GM21367 (cell line): ENCODE results near the gene LUC7L.
"Not testable (repeated sequence)": the region's sequence is repeated elsewhere in the genome, so short reads cannot be mapped to it uniquely, and the experiment has no call there.

Experiments used
- ATAC-seq: cut with Tn5 transposase; IDR thresholded peaks from one replicate; pipeline ENCODE4 v1.9.1; 2021; ENCODE audit not compliant: unreplicated experiment

The LUC7L gene

DNA sequence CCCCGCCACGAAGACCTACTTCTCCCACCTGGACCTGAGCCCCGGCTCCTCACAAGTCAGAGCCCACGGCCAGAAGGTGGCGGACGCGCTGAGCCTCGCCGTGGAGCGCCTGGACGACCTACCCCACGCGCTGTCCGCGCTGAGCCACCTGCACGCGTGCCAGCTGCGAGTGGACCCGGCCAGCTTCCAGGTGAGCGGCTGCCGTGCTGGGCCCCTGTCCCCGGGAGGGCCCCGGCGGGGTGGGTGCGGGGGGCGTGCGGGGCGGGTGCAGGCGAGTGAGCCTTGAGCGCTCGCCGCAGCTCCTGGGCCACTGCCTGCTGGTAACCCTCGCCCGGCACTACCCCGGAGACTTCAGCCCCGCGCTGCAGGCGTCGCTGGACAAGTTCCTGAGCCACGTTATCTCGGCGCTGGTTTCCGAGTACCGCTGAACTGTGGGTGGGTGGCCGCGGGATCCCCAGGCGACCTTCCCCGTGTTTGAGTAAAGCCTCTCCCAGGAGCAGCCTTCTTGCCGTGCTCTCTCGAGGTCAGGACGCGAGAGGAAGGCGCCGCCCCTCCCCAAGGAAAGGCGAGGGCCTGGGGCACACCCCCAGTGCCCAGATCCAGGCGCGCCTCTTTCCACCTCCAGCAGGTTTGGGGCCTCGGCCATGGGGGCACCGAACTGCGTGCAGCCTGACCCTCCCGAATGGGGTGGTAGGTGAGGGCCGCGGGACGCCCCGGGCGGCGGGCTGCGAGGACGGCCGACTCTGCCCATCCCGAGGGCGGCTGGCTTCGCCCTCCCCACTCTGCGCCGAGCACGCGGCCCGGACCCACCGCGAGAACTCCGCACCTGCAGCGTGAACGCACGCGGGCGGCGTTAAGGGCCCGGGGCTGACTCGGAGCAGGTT is 48.3 kb downstream of the LUC7L start:
- ATAC-seq: no peak

DNA sequence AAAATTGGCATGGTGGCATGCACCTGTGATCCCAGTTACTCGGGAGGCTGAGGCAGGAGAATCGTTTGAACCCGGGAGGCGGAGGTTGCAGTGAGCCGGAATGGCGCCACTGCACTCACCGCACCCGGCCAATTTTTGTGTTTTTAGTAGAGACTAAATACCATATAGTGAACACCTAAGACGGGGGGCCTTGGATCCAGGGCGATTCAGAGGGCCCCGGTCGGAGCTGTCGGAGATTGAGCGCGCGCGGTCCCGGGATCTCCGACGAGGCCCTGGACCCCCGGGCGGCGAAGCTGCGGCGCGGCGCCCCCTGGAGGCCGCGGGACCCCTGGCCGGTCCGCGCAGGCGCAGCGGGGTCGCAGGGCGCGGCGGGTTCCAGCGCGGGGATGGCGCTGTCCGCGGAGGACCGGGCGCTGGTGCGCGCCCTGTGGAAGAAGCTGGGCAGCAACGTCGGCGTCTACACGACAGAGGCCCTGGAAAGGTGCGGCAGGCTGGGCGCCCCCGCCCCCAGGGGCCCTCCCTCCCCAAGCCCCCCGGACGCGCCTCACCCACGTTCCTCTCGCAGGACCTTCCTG is 49.1 kb downstream of the LUC7L start, which contains the start of gene HBQ1:
TSS of gene HBQ1 (plus strand) at position 359 of the 575 bp plus-strand sequence. CDS start at position 387, 28 bp downstream.
- no peak for ATAC-seq

DNA sequence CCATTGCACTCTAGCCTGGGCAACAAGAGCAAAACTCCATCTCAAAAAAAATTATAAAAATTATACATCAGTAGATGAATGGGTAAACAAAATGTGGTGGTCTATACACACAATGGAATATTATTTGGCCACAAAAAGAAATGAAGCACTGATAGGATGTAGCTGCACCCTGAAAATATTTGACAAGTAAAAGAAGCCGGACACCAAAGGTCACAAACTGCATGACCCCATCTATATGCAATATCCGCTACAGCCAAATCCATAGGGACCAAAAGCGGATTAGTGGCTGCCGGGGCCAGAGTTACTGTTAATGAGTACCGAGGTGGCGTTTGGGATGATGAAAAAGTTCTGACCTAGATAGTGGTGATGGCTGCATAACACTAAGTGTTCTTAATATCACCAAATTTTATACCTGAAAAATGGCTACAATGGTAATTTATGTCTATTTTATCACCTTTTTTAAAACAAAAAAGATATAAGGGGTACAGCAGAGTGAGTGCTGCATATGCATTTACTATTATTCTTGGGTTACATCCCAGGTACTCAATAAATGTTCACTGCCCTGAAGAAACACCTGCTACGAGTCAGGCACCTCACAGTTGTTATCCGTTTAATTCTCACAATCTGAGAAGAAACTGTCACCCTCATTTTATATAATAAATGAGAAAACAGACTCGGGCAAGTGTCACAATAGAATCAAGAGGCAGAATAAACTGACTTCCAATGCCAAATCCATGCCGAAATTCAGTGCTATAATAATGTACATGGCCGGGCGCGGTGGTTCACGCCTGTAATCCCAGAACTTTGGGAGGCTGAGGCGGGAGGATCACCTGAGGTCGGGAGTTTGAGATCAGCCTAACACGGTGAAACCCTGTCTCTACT is 49.8 kb downstream of the LUC7L start:
- no peak for ATAC-seq

DNA sequence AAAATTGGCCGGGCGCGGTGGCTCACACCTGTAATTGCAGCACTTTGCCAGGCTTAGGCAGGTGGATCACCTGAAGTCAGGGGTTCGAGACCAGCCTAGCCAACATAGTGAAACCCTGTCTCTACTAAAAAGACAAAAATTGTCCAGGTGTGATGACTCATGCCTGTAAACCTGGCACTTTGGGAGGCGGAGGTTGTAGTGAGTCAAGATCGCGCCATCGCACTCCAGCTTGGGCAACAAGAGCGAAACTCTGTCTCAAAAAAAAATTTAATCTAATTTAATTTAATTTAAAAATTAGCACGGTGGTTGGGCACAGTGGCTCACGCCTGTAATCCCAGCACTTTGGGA is 50.6 kb downstream of the LUC7L start:
- no peak for ATAC-seq

DNA sequence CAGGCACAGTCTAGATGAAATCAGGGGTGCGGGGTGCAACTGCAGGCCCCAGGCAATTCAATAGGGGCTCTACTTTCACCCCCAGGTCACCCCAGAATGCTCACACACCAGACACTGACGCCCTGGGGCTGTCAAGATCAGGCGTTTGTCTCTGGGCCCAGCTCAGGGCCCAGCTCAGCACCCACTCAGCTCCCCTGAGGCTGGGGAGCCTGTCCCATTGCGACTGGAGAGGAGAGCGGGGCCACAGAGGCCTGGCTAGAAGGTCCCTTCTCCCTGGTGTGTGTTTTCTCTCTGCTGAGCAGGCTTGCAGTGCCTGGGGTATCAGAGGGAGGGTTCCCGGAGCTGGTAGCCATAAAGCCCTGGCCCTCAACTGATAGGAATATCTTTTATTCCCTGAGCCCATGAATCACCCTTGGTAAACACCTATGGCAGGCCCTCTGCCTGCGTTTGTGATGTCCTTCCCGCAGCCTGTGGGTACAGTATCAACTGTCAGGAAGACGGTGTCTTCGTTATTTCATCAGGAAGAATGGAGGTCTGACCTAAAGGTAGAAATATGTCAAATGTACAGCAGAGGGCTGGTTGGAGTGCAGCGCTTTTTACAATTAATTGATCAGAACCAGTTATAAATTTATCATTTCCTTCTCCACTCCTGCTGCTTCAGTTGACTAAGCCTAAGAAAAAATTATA is 51.1 kb downstream of the LUC7L start:
- ATAC-seq: no peak

DNA sequence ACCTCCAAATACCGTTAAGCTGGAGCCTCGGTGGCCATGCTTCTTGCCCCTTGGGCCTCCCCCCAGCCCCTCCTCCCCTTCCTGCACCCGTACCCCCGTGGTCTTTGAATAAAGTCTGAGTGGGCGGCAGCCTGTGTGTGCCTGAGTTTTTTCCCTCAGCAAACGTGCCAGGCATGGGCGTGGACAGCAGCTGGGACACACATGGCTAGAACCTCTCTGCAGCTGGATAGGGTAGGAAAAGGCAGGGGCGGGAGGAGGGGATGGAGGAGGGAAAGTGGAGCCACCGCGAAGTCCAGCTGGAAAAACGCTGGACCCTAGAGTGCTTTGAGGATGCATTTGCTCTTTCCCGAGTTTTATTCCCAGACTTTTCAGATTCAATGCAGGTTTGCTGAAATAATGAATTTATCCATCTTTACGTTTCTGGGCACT is 51.8 kb downstream of the LUC7L start:
- ATAC-seq: no peak

DNA sequence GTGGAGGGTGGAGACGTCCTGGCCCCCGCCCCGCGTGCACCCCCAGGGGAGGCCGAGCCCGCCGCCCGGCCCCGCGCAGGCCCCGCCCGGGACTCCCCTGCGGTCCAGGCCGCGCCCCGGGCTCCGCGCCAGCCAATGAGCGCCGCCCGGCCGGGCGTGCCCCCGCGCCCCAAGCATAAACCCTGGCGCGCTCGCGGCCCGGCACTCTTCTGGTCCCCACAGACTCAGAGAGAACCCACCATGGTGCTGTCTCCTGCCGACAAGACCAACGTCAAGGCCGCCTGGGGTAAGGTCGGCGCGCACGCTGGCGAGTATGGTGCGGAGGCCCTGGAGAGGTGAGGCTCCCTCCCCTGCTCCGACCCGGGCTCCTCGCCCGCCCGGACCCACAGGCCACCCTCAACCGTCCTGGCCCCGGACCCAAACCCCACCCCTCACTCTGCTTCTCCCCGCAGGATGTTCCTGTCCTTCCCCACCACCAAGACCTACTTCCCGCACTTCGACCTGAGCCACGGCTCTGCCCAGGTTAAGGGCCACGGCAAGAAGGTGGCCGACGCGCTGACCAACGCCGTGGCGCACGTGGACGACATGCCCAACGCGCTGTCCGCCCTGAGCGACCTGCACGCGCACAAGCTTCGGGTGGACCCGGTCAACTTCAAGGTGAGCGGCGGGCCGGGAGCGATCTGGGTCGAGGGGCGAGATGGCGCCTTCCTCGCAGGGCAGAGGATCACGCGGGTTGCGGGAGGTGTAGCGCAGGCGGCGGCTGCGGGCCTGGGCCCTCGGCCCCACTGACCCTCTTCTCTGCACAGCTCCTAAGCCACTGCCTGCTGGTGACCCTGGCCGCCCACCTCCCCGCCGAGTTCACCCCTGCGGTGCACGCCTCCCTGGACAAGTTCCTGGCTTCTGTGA is 52.5 kb downstream of the LUC7L start, which contains the start of gene HBA1:
TSS of gene HBA1 (plus strand) at position 204 of the 906 bp plus-strand sequence. CDS start at position 241, 37 bp downstream.
- ATAC-seq: not testable (repeated sequence)

DNA sequence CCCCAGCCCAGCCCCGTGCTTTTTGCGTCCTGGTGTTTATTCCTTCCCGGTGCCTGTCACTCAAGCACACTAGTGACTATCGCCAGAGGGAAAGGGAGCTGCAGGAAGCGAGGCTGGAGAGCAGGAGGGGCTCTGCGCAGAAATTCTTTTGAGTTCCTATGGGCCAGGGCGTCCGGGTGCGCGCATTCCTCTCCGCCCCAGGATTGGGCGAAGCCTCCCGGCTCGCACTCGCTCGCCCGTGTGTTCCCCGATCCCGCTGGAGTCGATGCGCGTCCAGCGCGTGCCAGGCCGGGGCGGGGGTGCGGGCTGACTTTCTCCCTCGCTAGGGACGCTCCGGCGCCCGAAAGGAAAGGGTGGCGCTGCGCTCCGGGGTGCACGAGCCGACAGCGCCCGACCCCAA is 53.2 kb downstream of the LUC7L start:
- not testable (repeated sequence) for ATAC-seq

DNA sequence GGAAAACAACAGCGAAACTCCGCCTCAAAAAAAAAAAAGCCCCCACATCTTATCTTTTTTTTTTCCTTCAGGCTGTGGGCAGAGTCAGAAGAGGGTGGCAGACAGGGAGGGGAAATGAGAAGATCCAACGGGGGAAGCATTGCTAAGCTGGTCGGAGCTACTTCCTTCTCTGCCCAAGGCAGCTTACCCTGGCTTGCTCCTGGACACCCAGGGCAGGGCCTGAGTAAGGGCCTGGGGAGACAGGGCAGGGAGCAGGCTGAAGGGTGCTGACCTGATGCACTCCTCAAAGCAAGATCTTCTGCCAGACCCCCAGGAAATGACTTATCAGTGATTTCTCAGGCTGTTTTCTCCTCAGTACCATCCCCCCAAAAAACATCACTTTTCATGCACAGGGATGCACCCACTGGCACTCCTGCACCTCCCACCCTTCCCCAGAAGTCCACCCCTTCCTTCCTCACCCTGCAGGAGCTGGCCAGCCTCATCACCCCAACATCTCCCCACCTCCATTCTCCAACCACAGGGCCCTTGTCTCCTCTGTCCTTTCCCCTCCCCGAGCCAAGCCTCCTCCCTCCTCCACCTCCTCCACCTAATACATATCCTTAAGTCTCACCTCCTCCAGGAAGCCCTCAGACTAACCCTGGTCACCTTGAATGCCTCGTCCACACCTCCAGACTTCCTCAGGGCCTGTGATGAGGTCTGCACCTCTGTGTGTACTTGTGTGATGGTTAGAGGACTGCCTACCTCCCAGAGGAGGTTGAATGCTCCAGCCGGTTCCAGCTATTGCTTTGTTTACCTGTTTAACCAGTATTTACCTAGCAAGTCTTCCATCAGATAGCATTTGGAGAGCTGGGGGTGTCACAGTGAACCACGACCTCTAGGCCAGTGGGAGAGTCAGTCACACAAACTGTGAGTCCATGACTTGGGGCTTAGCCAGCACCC is 54.0 kb downstream of the LUC7L start:
- ATAC-seq: no peak

DNA sequence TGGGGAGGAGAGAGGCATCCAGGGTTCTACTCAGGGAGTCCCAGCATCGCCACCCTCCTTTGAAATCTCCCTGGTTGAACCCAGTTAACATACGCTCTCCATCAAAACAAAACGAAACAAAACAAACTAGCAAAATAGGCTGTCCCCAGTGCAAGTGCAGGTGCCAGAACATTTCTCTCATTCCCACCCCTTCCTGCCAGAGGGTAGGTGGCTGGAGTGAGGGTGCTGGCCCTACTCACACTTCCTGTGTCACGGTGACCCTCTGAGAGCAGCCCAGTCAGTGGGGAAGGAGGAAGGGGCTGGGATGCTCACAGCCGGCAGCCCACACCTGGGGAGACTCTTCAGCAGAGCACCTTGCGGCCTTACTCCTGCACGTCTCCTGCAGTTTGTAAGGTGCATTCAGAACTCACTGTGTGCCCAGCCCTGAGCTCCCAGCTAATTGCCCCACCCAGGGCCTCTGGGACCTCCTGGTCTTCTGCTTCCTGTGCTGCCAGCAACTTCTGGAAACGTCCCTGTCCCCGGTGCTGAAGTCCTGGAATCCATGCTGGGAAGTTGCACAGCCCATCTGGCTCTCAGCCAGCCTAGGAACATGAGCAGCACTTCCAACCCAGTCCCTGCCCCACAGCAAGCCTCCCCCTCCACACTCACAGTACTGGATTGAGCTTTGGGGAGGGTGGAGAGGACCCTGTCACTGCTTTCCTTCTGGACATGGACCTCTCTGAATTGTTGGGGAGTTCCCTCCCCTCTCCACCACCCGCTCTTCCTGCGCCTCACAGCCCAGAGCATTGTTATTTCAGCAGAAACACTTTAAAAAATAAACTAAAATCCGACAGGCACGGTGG is 55.1 kb downstream of the LUC7L start:
- ATAC-seq: not testable (repeated sequence)

DNA sequence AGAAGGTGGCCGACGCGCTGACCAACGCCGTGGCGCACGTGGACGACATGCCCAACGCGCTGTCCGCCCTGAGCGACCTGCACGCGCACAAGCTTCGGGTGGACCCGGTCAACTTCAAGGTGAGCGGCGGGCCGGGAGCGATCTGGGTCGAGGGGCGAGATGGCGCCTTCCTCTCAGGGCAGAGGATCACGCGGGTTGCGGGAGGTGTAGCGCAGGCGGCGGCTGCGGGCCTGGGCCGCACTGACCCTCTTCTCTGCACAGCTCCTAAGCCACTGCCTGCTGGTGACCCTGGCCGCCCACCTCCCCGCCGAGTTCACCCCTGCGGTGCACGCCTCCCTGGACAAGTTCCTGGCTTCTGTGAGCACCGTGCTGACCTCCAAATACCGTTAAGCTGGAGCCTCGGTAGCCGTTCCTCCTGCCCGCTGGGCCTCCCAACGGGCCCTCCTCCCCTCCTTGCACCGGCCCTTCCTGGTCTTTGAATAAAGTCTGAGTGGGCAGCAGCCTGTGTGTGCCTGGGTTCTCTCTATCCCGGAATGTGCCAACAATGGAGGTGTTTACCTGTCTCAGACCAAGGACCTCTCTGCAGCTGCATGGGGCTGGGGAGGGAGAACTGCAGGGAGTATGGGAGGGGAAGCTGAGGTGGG is 55.9 kb downstream of the LUC7L start:
- not testable (repeated sequence) for ATAC-seq

DNA sequence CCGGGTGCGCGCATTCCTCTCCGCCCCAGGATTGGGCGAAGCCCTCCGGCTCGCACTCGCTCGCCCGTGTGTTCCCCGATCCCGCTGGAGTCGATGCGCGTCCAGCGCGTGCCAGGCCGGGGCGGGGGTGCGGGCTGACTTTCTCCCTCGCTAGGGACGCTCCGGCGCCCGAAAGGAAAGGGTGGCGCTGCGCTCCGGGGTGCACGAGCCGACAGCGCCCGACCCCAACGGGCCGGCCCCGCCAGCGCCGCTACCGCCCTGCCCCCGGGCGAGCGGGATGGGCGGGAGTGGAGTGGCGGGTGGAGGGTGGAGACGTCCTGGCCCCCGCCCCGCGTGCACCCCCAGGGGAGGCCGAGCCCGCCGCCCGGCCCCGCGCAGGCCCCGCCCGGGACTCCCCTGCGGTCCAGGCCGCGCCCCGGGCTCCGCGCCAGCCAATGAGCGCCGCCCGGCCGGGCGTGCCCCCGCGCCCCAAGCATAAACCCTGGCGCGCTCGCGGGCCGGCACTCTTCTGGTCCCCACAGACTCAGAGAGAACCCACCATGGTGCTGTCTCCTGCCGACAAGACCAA is 56.8 kb downstream of the LUC7L start, which contains the start of gene HBA2:
TSS of gene HBA2 (plus strand) at position 503 of the 568 bp plus-strand sequence. CDS start at position 540, 37 bp downstream.
- ATAC-seq: not testable (repeated sequence)

DNA sequence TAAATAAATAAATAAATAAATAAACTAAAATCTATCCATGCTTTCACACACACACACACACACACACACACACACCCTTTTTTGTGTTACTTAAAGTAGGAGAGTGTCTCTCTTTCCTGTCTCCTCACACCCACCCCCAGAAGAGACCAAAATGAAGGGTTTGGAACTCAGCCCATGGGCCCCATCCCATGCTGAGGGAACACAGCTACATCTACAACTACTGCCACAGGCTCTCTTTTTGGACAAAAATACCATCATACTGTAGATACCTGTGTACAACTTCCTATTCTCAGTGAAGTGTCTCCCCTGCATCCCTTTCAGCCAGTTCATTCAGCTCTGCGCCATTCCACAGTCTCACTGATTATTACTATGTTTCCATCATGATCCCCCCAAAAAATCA is 58.5 kb downstream of the LUC7L start:
- no peak for ATAC-seq

DNA sequence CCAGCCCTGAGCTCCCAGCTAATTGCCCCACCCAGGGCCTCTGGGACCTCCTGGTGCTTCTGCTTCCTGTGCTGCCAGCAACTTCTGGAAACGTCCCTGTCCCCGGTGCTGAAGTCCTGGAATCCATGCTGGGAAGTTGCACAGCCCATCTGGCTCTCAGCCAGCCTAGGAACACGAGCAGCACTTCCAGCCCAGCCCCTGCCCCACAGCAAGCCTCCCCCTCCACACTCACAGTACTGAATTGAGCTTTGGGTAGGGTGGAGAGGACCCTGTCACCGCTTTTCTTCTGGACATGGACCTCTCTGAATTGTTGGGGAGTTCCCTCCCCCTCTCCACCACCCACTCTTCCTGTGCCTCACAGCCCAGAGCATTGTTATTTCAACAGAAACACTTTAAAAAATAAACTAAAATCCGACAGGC is 59.2 kb downstream of the LUC7L start:
- ATAC-seq: not testable (repeated sequence)

DNA sequence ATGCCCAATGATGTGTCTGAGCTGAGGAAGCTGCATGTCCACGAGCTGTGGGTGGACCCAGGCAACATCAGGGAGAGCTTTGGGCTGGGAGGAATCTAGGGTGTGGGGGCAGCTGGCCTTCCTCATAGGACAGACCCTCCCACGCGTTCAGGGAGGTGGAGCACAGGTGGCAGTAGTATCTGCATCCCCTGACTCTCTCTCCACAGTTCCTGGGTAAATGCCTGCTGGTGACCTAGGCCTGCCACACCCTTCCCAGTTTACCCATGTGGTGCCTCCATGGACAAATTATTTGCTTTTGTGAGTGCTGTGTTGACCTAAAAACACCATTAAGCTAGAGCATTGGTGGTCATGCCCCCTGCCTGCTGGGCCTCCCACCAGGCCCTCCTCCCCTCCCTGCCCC is 60.2 kb downstream of the LUC7L start:
- no peak for ATAC-seq

DNA sequence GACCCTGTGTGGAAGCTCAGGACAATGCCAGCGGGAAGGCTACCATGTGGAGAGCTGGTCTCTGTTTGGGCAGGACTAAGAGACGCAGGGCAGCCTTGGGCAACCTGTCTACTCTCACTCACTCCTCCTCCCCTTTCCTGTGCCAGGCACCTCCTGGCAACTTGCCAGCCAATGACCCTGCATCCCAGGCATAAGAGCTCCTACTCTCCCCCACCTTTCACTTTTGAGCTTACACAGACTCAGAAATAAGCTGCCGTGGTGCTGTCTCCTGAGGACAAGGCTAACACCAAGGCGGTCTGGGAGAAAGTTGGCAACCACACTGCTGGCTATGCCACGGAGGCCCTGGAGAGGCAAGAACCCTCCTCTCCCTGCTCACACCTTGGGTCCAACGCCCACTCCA is 60.8 kb downstream of the LUC7L start:
- no peak for ATAC-seq
